ENCODE measurements around the gene CACNA2D3.

DNA sequence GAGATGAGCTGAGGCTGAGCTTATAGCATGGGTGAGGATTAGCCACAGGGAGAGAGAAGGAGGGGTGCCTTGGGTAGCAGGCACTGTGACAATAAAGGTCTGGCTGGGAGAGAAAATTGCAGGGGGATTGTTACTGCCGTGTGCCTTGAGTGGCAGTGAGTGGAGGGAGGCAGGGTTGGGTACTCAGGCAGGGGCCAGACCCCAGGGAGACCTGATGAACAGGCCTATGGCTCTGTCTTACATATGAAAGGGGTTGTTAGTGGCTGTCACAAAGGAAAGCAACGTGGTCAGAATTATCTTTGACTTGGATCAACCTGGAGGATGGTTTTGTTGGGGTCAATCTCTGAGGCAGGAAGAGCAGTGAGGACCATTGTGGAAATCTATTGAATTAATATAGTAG, 721.0 kb downstream of the CACNA2D3 start:
- TF ChIP-seq, protein P1, sequence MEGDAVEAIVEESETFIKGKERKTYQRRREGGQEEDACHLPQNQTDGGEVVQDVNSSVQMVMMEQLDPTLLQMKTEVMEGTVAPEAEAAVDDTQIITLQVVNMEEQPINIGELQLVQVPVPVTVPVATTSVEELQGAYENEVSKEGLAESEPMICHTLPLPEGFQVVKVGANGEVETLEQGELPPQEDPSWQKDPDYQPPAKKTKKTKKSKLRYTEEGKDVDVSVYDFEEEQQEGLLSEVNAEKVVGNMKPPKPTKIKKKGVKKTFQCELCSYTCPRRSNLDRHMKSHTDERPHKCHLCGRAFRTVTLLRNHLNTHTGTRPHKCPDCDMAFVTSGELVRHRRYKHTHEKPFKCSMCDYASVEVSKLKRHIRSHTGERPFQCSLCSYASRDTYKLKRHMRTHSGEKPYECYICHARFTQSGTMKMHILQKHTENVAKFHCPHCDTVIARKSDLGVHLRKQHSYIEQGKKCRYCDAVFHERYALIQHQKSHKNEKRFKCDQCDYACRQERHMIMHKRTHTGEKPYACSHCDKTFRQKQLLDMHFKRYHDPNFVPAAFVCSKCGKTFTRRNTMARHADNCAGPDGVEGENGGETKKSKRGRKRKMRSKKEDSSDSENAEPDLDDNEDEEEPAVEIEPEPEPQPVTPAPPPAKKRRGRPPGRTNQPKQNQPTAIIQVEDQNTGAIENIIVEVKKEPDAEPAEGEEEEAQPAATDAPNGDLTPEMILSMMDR (optimal IDR thresholded peaks at IDR 0.05 in 1 of 3, IDR thresholded peaks at IDR 0.05 in 1 of 3, conservative IDR thresholded peaks at IDR 0.05 in 1 of 3; ENCODE audit: extremely low read depth in 1 of 3, insufficient read depth in 2 of 3, low read length in 3 of 3), result no peak
- TF ChIP-seq EZH2 (IDR thresholded peaks at IDR 0.05; ENCODE audit: low read length), result no peak
